Measurements from ENCODE around the gene GGA2.
"Not testable (repeated sequence)": the region's sequence is repeated elsewhere in the genome, so short reads cannot be mapped to it uniquely, and the experiment has no call there.

Gene GGA2

GRCh38 chr16:23523321-23523720, 13.0 kb upstream of the GGA2 start:
- DNase-seq = no peak

- DNase-seq = no peak
Observed at GRCh38 chr16:23521965-23522364, 11.7 kb upstream of the GGA2 start.

- no peak for DNase-seq
Observed at GRCh38 chr16:23521037-23521743, 10.9 kb upstream of the GGA2 start.

- no peak for DNase-seq
Observed at GRCh38 chr16:23520500-23520899, 10.2 kb upstream of the GGA2 start.

- DNase-seq = no peak
Observed at GRCh38 chr16:23519282-23519681, 9.0 kb upstream of the GGA2 start.

GRCh38 chr16:23518435-23518891, 8.2 kb upstream of the GGA2 start:
- DNase-seq = no peak

GRCh38 chr16:23516366-23517137, 6.3 kb upstream of the GGA2 start:
- no peak for DNase-seq

- no peak for DNase-seq
Observed at GRCh38 chr16:23515881-23516280, 5.6 kb upstream of the GGA2 start.

- no peak for DNase-seq
Observed at GRCh38 chr16:23514381-23515152, 4.3 kb upstream of the GGA2 start.

- no peak for DNase-seq
Observed at GRCh38 chr16:23512168-23512695, 1.9 kb upstream of the GGA2 start.

- DNase-seq = no peak
Observed at GRCh38 chr16:23511731-23512130, 1.4 kb upstream of the GGA2 start.

- not testable (repeated sequence) for DNase-seq
Observed at GRCh38 chr16:23510915-23511270, 599 bp upstream of the GGA2 start.

- peak; percentile 17 for DNase-seq
Observed at GRCh38 chr16:23509782-23510163, 521 bp downstream of the GGA2 start.

- no peak for DNase-seq
Observed at GRCh38 chr16:23509441-23509754, 896 bp downstream of the GGA2 start.

- DNase-seq = no peak
Observed at GRCh38 chr16:23508589-23509440, 1.5 kb downstream of the GGA2 start.

GRCh38 chr16:23506606-23506994, 3.7 kb downstream of the GGA2 start:
- DNase-seq = no peak

GRCh38 chr16:23505671-23506605, 4.4 kb downstream of the GGA2 start:
- no peak for DNase-seq

- DNase-seq = no peak
Observed at GRCh38 chr16:23505180-23505665, 5.1 kb downstream of the GGA2 start.

- peak; percentile 65 for DNase-seq
Observed at GRCh38 chr16:23504453-23505179, 5.7 kb downstream of the GGA2 start.

GRCh38 chr16:23504076-23504452, 6.2 kb downstream of the GGA2 start:
- no peak for DNase-seq

GRCh38 chr16:23502466-23502865, 7.8 kb downstream of the GGA2 start:
- DNase-seq = no peak
